Stimulated activated CD4-positive, alpha-beta T cell treated with anti-CD3 and anti-CD28 coated beads, Interleukin-1b, Interleukin-23, amount 100 ng/mL, for 48 hours (primary cell): ENCODE measurements around the gene GALNT13.

Experiments used
- DNase-seq: peaks from one replicate; pipeline ENCODE4 v3.0.0-alpha.2; 2020

The GALNT13 gene

DNA sequence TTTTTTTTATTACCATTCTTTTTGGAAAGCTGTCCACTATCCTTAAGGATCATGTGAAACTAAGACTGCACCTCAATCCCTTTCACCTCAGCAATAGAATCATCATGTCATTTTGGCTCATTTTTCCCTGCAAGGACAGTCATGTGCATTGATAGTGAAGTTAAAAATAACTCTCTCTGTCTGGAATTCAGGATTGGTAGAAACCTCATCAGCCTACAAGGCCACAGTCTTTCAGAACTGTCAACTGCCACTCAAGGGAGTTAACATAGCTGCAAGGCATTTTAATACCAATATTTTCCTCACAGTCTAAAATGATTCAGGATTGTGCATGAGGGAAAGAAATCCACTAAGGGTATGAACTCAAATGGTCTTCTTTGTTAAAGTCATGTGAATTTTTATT lies 625.3 kb downstream of the GALNT13 start:
- no peak for DNase-seq
